GM23338 (cell line): ENCODE data around the gene CCL15.

Experiments
- CREB1 ChIP-seq: fragments of 250-450 bp; sonication (Bioruptor Pico); IDR thresholded peaks from 2 replicates; pipeline ENCODE4 v1.5.0; 2020; ENCODE audit warnings: low read depth, mild to moderate bottlenecking, moderate library complexity
- CTCF ChIP-seq, 2 experiments: fragments of 200-600 bp in 1 of 2; sonication (generic) in 1 of 2; conservative IDR thresholded peaks; 2 replicates each; pipeline versions ENCODE4 v1.5.1 to v1.6.1; 2016 to 2017; ENCODE audit warnings: antibody characterized with exemption in 2 of 2, low read depth in 2 of 2, mild to moderate bottlenecking in 2 of 2, moderate library complexity in 1 of 2
- EZH2 ChIP-seq: fragments of 200-600 bp; sonication (generic); IDR thresholded peaks from one replicate; pipeline ENCODE4 v1.8.0; 2017; ENCODE audit warnings: antibody characterized with exemption, mild to moderate bottlenecking, low read depth; ENCODE audit not compliant: unreplicated experiment
- EZH2phosphoT487 ChIP-seq: fragments of 200-600 bp; sonication (generic); IDR thresholded peaks from one replicate; pipeline ENCODE4 v1.8.1; 2018; ENCODE audit warnings: antibody characterized with exemption; ENCODE audit not compliant: unreplicated experiment

- TF ChIP-seq EZH2 = no peak
- TF ChIP-seq CREB1 (CRISPR knock-in tag) = no peak
- no peak for TF ChIP-seq CTCF (conservative IDR thresholded peaks at IDR 0.05; ENCODE audit: low read depth in 2 of 2)
- no peak for TF ChIP-seq EZH2phosphoT487
These were observed 3.3 kb upstream of the CCL15 start for GRCh38 chr17:36004594-36005108.
